ENCODE data around the gene EPS8L3.
"Not testable (repeated sequence)": the region's sequence is repeated elsewhere in the genome, so short reads cannot be mapped to it uniquely, and the experiment has no call there.

Gene EPS8L3

GRCh38 chr1:109732390-109732881, 31.3 kb downstream of the EPS8L3 start:
- no peak for DNase-seq

GRCh38 chr1:109730666-109731065, 33.1 kb downstream of the EPS8L3 start:
- no peak for DNase-seq

- no peak for DNase-seq
These were observed 34.9 kb downstream of the EPS8L3 start for GRCh38 chr1:109728870-109729269.

DNA sequence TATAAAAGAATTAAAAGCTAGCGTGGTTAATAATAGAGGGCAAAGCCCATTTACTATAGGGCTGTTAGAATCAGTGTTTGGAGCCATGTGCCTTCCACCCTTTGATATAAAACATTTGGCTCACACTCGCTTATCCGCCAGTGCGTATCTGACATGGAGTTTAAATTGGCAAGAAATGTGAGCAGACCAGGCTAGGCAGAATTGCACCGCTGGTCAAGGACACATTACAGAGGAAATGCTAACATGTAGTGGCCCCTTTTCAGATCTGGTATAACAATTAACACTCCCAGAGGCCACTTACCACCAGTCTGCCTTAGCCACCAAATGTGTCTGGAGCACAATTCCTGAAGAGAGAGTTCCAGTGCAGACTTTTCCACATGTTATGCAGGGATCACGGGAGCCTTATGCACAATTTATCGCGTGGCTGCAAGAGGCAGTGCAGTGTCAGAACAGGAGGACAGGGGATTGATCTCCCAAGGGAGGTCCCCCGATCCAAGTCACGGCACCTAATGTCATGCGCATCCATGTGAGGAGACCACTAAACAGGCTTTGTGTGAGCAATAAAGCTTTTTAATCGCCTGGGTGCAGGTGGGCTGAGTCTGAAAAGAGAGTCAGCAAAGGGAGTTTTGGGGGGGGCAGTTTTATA, 36.9 kb downstream of the EPS8L3 start:
- DNase-seq: no peak

- DNase-seq: no peak
These were observed 37.7 kb downstream of the EPS8L3 start for GRCh38 chr1:109726007-109726406.

DNA sequence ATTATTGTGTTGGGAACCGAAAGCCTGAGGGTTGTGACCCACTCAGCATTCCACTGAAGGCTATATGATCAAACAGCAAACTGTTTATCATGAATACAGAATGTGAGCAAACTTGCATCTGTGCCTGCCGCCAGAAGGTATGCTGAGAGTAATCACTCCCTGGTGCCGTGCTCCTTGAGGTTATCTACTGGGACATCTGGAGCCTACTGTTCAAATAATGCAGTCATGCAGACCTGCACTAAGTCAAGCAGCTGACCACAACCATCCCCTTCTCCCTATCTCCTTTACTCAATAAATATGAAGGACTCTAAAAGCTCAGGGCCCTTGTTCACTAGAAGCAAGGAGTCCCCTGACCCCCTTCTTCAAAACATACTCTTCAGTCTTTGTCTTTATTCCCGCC, 38.2 kb downstream of the EPS8L3 start:
- DNase-seq: peak; percentile 68

- DNase-seq: no peak
These were observed 38.8 kb downstream of the EPS8L3 start for GRCh38 chr1:109724933-109725332.

GRCh38 chr1:109722908-109723691, 40.6 kb downstream of the EPS8L3 start:
- no peak for DNase-seq

DNA sequence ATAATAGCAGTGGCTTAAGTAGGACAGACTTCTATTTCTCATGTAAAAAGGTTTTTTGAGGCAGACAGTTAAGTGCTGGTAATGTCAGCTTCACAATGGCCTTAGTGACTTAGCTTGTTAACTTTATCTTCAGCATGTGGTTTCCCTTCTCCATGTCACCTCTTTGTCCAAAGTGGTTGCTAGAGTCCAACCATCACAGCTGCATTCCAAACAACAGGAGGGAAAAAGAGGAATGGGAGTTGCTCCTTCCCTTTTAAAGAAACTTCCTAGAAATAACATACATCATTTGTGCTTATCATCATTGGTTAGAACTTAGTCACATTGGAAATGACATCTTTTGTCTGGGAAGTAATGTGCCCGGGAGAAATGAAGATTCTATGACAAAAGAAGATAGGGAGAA, 41.8 kb downstream of the EPS8L3 start:
- no peak for DNase-seq

DNA sequence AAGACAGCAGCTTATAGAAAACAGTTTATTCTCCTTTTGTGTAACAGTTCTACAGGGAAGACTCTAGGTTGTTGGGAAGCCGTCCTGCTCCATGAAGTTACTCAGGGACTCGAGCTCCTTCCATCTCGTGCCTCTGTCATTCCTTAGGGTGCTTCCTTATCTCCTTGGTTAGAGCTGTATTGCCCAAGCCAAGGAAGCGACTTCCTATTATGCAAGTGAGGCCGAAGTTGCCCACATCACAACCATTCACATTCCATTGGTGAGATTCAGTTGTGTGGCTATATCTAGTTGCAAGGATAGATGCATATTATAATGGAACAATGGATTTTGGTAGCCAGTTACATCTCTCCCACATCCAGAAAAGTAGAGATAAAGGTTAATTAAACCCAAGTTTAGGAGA, 42.7 kb downstream of the EPS8L3 start:
- DNase-seq: no peak

DNA sequence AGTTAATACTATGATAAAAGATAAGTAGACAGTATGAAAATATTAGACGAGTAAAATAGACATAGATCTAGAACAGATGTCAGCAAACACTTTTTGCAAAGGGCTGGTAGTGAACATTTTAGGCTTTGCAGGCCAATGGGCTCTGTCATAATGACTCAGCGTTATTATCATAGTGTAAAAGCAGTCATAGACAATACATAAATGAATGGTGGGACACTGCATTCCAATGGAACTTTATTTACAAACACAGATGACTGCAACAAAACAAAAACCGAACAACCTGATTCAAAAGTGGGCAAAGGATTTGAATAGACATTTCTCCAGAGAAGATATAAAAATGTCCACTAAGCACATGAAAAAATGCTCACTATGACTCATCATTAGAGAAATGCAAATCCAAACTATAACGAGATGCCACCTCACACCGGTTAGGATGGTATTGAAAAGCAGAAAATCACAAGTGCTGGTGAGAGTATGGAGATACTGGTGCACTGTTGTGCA, 44.3 kb downstream of the EPS8L3 start:
- peak; percentile 69 for DNase-seq

DNA sequence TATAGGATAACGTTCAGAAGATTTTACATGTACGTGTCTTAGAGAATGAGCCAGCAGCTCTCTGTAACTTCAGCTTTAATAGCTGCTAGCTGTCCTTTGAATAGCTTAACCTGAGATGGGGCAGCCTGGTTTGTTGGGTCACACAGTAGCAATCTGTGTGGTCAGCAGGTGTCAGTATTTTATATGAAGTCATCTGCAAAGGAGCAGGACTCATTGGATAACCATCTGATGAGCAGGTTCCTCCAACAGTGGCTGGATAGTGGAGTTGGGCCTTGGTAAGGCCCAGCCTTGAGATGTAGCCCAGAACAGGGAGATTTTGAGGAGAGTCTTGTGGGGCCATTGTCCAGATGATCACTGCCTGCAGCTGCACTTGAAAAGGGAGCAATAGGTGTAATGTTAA, 45.2 kb downstream of the EPS8L3 start:
- peak; percentile 37 for DNase-seq

GRCh38 chr1:109717729-109718128, 46.0 kb downstream of the EPS8L3 start:
- DNase-seq: no peak

DNA sequence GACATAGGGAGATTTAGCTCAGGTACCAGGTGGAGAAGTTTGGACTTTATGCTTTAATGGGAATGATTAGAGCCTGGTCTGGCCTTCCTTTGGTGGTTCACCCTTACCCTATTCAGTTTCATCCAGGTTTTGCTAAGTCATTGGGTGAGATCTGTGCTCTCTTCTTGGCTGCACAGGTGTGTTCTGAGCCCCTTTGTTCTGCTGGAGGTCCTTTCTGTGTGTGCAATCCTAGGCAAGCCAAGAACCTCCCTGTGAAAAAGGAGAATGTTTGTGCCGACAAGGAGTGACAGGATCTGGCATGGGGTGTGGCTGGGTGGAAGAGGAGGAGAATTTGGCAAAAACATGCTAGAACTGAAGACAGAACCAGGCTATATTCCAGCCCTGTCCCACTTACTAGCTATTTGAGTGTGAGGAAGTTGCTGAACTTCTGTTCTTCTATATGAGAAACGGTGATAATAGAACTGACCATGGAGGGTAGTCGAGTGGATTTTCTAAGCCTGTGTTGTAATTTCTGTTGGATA, 47.1 kb downstream of the EPS8L3 start:
- no peak for DNase-seq

- DNase-seq: no peak
These were observed 47.6 kb downstream of the EPS8L3 start for GRCh38 chr1:109716121-109716520.

GRCh38 chr1:109714661-109715372, 48.9 kb downstream of the EPS8L3 start:
- no peak for DNase-seq

DNA sequence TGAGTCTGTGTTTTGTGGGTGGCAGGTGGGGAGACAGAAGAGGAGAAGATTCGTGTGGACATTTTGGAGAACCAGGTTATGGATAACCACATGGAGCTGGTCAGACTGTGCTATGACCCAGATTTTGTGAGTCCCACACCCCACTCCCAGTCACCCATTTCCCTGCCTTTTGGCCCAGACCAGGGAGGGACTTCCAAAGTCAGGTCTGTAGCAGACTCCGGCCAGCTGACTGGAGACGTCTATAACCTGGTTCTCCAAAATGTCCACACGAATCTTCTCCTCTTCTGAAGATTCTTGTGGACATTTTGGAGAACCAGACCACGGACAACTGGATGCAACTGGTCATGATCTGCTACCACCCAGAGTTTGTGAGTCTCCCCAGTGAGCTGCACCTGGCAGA, 50.1 kb downstream of the EPS8L3 start:
- DNase-seq: no peak

DNA sequence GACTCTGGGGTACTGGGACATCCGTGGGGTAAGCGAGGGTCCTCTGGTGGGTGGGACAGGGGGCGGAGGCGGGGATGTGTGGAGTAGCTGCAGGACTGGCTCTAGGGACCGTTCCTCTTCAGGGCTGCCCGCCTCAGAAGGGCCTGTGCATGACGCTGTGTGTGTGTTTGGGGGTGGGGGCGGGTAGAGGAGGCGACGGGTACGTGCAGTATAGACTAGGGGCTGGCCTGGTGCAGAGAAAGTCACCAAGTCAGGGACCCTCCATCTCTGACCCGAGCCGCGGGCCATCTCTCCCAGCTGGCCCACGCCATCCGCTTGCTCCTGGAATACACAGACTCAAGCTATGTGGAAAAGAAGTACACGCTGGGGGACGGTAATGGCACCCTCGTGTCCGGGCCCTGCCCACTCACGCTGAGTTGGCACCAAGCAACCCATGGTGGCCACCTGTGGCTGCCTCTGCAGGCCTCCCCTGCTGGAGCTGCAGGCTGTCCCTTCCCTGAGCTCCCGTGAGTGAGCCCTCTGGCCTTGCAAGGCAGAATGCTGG, 51.3 kb downstream of the EPS8L3 start:
- DNase-seq: no peak

- peak; percentile 10 for DNase-seq
These were observed 52.0 kb downstream of the EPS8L3 start, which contains the start of gene GSTM5 for GRCh38 chr1:109711593-109712320. TSS of gene GSTM5 (plus strand) at chr1:109712251. CDS start at chr1:109712313, 62 bp downstream.

- DNase-seq: not testable (repeated sequence)
These were observed 53.9 kb downstream of the EPS8L3 start for GRCh38 chr1:109709822-109710221.

GRCh38 chr1:109708949-109709348, 54.8 kb downstream of the EPS8L3 start:
- DNase-seq: not testable (repeated sequence)

- no peak for DNase-seq
These were observed 58.3 kb downstream of the EPS8L3 start for GRCh38 chr1:109705411-109705810.

All from hematopoietic multipotent progenitor cell treated with erythropoietin and hydrocortisone succinate and interleukin-3 and kit ligand, for 4 days (in vitro differentiated cells).